Endothelial cell of hepatic sinusoid (primary cell): ENCODE measurements around the gene NCAN.
"Not testable (repeated sequence)": the region's sequence is repeated elsewhere in the genome, so short reads cannot be mapped to it uniquely, and the experiment has no call there.

ENCODE experiments used
- in situ Hi-C: cut with HindIII; loops from 2 replicates; pipeline ENCODE4 v1.10.0; 2017; ENCODE audit warnings: low sequenced_read_pairs

Gene NCAN

GRCh38 chr19:19223636-19224035, 11.9 kb downstream of the NCAN start:
- in situ Hi-C loops: no loop called here

GRCh38 chr19:19224150-19224851, 12.5 kb downstream of the NCAN start:
- in situ Hi-C loops: no loop called here

- in situ Hi-C loops: no loop called here
These were observed 13.2 kb downstream of the NCAN start for GRCh38 chr19:19224852-19225494.

- in situ Hi-C loops: no loop called here
These were observed 14.4 kb downstream of the NCAN start for GRCh38 chr19:19226204-19226603.

- in situ Hi-C loops: no loop called here
These were observed 14.9 kb downstream of the NCAN start for GRCh38 chr19:19226663-19227062.

GRCh38 chr19:19227217-19227616, 15.5 kb downstream of the NCAN start:
- in situ Hi-C loops: no loop called here

GRCh38 chr19:19229701-19230100, 17.9 kb downstream of the NCAN start:
- in situ Hi-C loops: no loop called here

- in situ Hi-C loops: no loop called here
These were observed 19.2 kb downstream of the NCAN start for GRCh38 chr19:19230999-19231398.

- in situ Hi-C loops: no loop called here
These were observed 20.5 kb downstream of the NCAN start for GRCh38 chr19:19232261-19232721.

GRCh38 chr19:19234220-19234816, 22.6 kb downstream of the NCAN start:
- in situ Hi-C loops: no loop called here

GRCh38 chr19:19236173-19236572, 24.4 kb downstream of the NCAN start:
- in situ Hi-C loops: no loop called here

- in situ Hi-C loops: no loop called here
These were observed 26.6 kb downstream of the NCAN start for GRCh38 chr19:19238126-19238894.

- in situ Hi-C loops: no loop called here
These were observed 27.9 kb downstream of the NCAN start for GRCh38 chr19:19239675-19240074.

GRCh38 chr19:19240476-19240875, 28.7 kb downstream of the NCAN start:
- in situ Hi-C loops: no loop called here

GRCh38 chr19:19250196-19250801, 38.5 kb downstream of the NCAN start:
- in situ Hi-C loops: no loop called here

- in situ Hi-C loops: not testable (repeated sequence)
These were observed 41.7 kb downstream of the NCAN start for GRCh38 chr19:19253409-19253808.

GRCh38 chr19:19256072-19256969, 44.6 kb downstream of the NCAN start:
- in situ Hi-C loops: no loop called here

GRCh38 chr19:19257137-19257536, 45.4 kb downstream of the NCAN start:
- in situ Hi-C loops: no loop called here

- in situ Hi-C loops: no loop called here
These were observed 46.3 kb downstream of the NCAN start for GRCh38 chr19:19257836-19258588.
